GM04503 (cell line): ENCODE measurements around the gene ADAMTS20.

Experiments
- DNase-seq: peaks from one replicate; pipeline ENCODE4 v3.0.0-alpha.2; 2012; ENCODE audit warnings: low read depth

The ADAMTS20 gene

DNA sequence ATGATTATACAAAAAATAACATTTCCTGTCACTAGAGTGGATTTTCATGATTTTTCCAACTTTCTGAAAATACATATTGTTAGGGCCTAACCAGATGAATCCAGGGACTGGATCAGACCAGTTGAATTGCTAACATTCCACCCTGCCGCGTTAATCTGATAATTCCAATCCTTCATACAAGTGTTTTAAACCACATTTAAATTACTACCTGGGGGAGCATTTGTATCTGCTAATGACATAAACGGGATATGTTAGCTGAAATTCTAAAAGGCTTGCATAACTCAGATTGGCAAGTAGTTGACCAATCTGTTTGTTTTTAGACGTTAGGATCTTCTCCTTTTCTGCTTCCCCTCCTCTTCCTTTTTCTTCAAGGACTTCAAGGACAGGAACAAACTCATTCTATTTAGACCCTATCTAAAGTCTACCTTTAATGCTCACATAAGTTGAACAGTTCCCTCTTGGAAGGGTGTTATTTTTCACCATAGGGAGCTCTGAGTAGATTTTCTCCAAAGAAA is 239.0 kb downstream of the ADAMTS20 start:
- no peak for DNase-seq

DNA sequence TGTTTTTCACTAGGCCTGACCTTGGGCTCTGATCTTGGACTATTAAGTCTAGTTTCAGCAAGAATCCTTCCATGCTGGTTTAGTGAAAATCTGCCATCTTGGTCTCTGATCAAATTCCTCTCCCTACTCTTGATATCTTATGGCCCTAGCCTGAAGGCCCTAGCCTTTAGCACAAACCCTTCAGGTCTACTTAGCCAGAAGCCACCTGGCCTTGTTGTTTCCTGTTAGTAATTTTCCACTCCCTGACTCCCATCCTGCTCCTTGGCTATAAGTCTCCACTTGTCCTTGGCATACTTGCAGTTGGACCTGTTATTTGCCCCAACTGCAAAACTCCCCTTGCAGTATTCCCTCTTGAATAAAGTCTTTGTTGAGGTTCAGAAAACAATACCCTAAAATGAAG is 241.4 kb downstream of the ADAMTS20 start:
- no peak for DNase-seq

DNA sequence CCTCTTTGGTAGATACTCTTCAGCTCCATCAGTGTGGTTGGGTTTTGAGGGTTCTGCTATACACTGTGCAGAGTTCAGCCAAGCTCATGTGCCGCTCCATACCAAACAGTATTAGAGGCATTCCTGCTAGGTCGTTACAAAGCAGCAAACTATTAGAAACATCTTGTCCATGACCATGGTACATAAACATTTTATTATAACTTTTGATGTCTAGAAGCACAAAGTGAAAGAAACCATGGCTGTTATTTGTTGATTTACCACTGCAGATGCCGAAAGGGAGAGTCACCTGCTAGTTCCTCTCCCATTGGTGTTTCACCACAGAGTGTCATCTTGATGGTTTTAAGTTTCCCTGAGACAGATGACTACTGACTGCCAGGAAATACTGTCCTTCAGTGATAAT is 242.0 kb downstream of the ADAMTS20 start:
- DNase-seq, result no peak

DNA sequence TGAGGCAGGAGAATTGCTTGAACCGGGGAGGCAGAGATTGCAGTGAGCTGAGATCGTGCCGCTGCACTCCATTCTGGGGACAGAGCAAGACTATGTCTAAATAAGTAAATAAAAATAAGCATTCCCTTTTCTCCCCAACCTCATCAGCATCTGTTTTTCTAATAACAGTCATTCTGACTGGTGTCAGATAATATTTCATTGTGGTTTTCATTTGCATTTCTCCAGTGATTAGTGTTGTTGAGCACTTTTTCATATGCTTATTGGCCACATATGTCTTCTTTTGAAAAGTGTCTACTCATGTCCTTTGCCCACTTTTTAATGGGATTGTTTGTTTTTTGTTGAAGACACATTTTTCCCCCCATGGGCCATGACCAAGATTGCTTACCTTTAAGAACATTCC is 243.2 kb downstream of the ADAMTS20 start:
- DNase-seq, result no peak

DNA sequence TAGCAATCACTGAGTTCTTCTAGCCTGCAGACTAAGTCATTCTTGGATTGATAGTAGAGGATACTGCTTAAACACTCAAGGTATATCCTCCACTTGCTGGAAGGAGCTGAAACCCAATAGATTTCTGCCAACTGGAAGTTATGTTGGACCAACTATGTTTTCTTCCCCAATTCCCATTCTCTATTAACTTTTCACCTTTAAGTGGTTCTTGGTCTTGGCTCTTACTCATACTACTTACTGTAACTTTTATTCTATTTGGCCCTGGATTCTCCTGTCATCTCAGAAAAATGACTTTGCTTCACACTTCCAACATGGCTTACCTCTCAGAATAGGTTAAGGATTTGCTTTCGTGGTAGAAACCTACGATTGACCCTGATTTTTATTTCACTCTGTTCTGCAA is 244.9 kb downstream of the ADAMTS20 start:
- DNase-seq, result no peak

DNA sequence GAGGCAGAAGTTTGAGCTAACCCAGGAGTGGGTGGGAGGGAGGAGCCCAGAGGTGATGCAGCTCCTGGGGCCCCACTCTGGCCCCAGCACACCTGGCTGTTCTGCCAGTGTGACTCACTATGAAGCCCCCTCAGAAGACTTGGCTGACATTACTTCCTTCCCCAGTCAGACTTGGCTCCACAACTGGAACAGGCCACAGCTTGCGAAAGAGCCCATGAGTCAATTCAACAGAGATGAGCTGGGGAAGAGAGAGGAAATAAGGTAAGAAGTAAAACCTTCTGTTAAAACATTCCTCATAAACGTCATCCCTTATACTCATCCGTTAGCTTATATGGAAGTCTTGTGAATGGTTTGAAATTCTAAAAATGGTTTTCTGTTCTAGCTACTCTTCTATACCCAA is 245.9 kb downstream of the ADAMTS20 start:
- DNase-seq, result no peak

- no peak for DNase-seq
Measured at GRCh38 chr12:43305065-43305464, 246.9 kb downstream of the ADAMTS20 start.
